ENCODE measurements around the gene SYNPR.

- TF ChIP-seq EZH2 (IDR thresholded peaks at IDR 0.05) (no peak), POLR2AphosphoS5 (IDR thresholded peaks at IDR 0.05; ENCODE audit: borderline replicate concordance, low read depth, low read length) (no peak), FOXP2 (optimal IDR thresholded peaks at IDR 0.05; ENCODE audit: control extremely low read depth, extremely low read length, insufficient read depth) (no peak)
These were observed 287.1 kb downstream of the SYNPR start for GRCh38 chr3:63565220-63565619.
